K562 (cell line): ENCODE data around the gene SCAP. TPM values are rescaled to one million over a fixed set of nuclear protein-coding genes. Genes with fewer than 3 reads are reported as not detected.

ENCODE experiments used
- ATF4 ChIP-seq: fragments of 450-650 bp; formaldehyde crosslinking; IDR thresholded peaks from 2 replicates; pipeline ENCODE4 v1.4.0; 2022; ENCODE audit warnings: mild to moderate bottlenecking, moderate library complexity
- BRD4 ChIP-seq: fragments of 200-600 bp; sonication (generic); IDR thresholded peaks from 2 replicates; pipeline ENCODE4 v1.6.1; 2017; ENCODE audit warnings: inconsistent platforms
- E2F3 ChIP-seq: fragments of 250-450 bp; sonication (Bioruptor Pico); IDR thresholded peaks from 2 replicates; pipeline ENCODE4 v1.4.0; 2020; ENCODE audit warnings: mild to moderate bottlenecking
- FOXK1 ChIP-seq: sonication (generic); formaldehyde crosslinking; IDR thresholded peaks from 2 replicates; pipeline ENCODE4 v1.8.0; 2022; ENCODE audit warnings: missing genetic modification reagents, mild to moderate bottlenecking, borderline replicate concordance
- HCFC1 ChIP-seq: IDR thresholded peaks from 2 replicates; pipeline ENCODE4 v1.6.1; 2012; ENCODE audit warnings: low read depth, low read length, improper control_type of control experiment
- JUND ChIP-seq, 2 experiments: IDR thresholded peaks; 2 replicates in 1 of 2; 3 replicates in 1 of 2; pipeline ENCODE4 v1.6.1; 2011; ENCODE audit warnings: borderline replicate concordance in 2 of 2, low read depth in 2 of 2, low read length in 2 of 2, improper control_type of control experiment in 1 of 2, missing biosample characterization in 1 of 2, missing genetic modification characterization in 1 of 2, missing genetic modification reagents in 1 of 2
- SUPT5H ChIP-seq: fragments of 450-650 bp; IDR thresholded peaks from 2 replicates; pipeline ENCODE4 v1.6.1; 2016
- TCF7L2 ChIP-seq: fragments of 150-350 bp; IDR thresholded peaks from 2 replicates; pipeline ENCODE4 v1.6.1; 2016; ENCODE audit warnings: low read depth, mild to moderate bottlenecking, low read length, moderate library complexity
- ZBTB17 ChIP-seq: fragments of 450-650 bp; formaldehyde crosslinking; IDR thresholded peaks from 2 replicates; pipeline ENCODE4 v1.4.0; 2020; ENCODE audit warnings: mild to moderate bottlenecking
- ZKSCAN1 ChIP-seq: fragments of 150-350 bp; IDR thresholded peaks from 2 replicates; pipeline ENCODE4 v1.6.1; 2016; ENCODE audit warnings: low read depth, low read length
- ZNF41 ChIP-seq: fragments of 250-450 bp; sonication (Bioruptor Pico); conservative IDR thresholded peaks from 2 replicates; pipeline ENCODE4 v1.4.0; 2020; ENCODE audit warnings: mild to moderate bottlenecking
- ZNF444 ChIP-seq: fragments of 250-450 bp; sonication (Bioruptor Pico); IDR thresholded peaks from 2 replicates; pipeline ENCODE4 v1.4.0; 2020; ENCODE audit warnings: mild to moderate bottlenecking, moderate library complexity
- ZNF584 ChIP-seq: fragments of 200-800 bp; sonication (Bioruptor generic); IDR thresholded peaks from 2 replicates; pipeline ENCODE4 v1.6.1; 2016; ENCODE audit warnings: low read depth, mild to moderate bottlenecking, missing genetic modification characterization, missing compliant biosample characterization
- ZNF764 ChIP-seq: fragments of 250-450 bp; sonication (Bioruptor Pico); IDR thresholded peaks from 2 replicates; pipeline ENCODE4 v1.4.0; 2020; ENCODE audit warnings: low read depth, mild to moderate bottlenecking, moderate library complexity
- polyA plus RNA-seq, 8 experiments: library from polyadenylated mRNA; depleted of rRNA in 4 of 8; stranded (reverse) in 5 of 8; unstranded in 3 of 8; fragments of >200 nt; fragmentation: Nextera tagmentation in 2 of 8; fragmentation: Illumina TruSeq in 1 of 8; extraction: Ambion mirVana in 2 of 8; extraction: Trizol in 1 of 8; gene quantifications; 2 replicates each; pipeline versions ENCODE4 v1.2.1 to v1.2.3, GENCODE V29; 2011 to 2014; ENCODE audit warnings: inconsistent platforms in 1 of 8, missing spikeins in 1 of 8
- total RNA-seq, 7 experiments: library from RNA; depleted of rRNA in 6 of 7; stranded (reverse); fragments of >200 nt in 6 of 7; fragmentation: Illumina TruSeq in 2 of 7; extraction: Trizol in 2 of 7; gene quantifications; 2 replicates each; pipeline versions ENCODE4 v1.2.1 to v1.2.3, GENCODE V29; 2011 to 2021; ENCODE audit warnings: low replicate concordance in 1 of 7
- TF ChIP-seq, protein P1 (sequence below): fragments of 450-650 bp; IDR thresholded peaks from 2 replicates; pipeline ENCODE4 v1.6.1; 2017; ENCODE audit warnings: mild to moderate bottlenecking, moderate library complexity
- TF ChIP-seq, protein P2 (sequence below): fragments of 250-450 bp; sonication (Bioruptor Pico); IDR thresholded peaks from 2 replicates; pipeline ENCODE4 v1.8.0; 2021; ENCODE audit warnings: borderline replicate concordance, mild to moderate bottlenecking, moderate library complexity; ENCODE audit not compliant: poor library complexity, severe bottlenecking
- TF ChIP-seq, protein P3 (sequence below): fragments of 250-450 bp; sonication (Bioruptor Pico); IDR thresholded peaks from 2 replicates; pipeline ENCODE4 v1.5.0; 2021
- TF ChIP-seq, protein P4 (sequence below): fragments of 250-450 bp; sonication (Bioruptor Pico); IDR thresholded peaks from 2 replicates; pipeline ENCODE4 v1.4.0; 2020

The SCAP gene
- total and polyA plus RNA-seq, 9 of the 15 experiments (the other 6 are each of a cell fraction or from before 2014, with no cell fraction given): 2.6 to 104 (median 37.8) TPM

DNA sequence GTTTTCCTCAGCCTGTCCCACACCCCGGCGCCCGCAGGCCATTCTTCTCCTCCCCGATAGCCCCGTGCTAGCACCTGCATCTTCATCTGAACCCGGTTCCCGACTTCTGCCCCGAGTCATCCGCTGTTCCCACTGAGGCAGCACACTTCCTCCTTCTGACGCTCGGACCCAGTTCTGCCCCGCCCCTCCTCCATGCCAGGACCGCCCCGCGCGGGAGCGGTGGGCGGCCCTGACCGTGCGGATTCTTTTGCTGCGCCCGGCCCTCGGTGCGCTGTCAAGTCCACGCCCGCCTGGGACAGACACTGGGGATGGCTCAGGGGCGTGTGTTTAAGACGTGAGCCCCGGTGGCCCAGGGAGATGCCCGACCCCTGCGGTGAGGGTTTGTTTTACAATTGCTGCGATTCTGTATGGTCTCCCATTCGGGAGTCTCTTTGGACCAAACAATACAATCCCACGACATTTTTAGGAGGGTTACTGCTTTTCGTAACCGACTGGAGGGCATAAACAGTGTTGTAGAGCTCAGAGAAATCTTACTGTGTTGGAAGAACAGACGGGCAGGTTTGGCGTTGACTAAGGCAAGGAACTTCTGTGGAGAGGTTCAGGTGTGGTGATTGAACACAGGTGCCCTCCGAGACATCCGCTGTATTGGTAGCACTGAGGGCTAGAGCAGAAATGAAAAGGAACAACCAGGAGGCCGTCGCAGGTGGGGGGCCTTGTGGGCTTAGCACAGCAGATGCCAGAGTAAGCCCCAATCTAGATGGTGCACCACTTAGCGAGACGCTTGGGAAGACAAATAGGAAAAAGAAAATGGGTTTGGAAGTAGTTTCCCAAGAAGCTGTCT lies 94.2 kb downstream of the SCAP start (continued):
- no peak for TF ChIP-seq TCF7L2
- no peak for TF ChIP-seq BRD4
- no peak for TF ChIP-seq HCFC1
- TF ChIP-seq FOXK1: no peak
- TF ChIP-seq SUPT5H: peak; percentile 66
- TF ChIP-seq ATF4 (CRISPR knock-in tag): no peak
- peak; percentile 42; the same call in 1 of the 2 replicates for TF ChIP-seq ZKSCAN1
- TF ChIP-seq JUND (IDR thresholded peaks at IDR 0.05; ENCODE audit: borderline replicate concordance, low read depth, low read length): 0 out of 2 replicates have a peak, but pooled peaks have one; percentile 35
- TF ChIP-seq JUND (tag; IDR thresholded peaks at IDR 0.05; ENCODE audit: borderline replicate concordance, low read depth, low read length): no peak; the same call in 2 of the 3 replicates
- TF ChIP-seq ZNF444 (CRISPR knock-in tag): no peak
- no peak; the same call in 1 of the 2 replicates for TF ChIP-seq ZBTB17
- TF ChIP-seq, protein P1, sequence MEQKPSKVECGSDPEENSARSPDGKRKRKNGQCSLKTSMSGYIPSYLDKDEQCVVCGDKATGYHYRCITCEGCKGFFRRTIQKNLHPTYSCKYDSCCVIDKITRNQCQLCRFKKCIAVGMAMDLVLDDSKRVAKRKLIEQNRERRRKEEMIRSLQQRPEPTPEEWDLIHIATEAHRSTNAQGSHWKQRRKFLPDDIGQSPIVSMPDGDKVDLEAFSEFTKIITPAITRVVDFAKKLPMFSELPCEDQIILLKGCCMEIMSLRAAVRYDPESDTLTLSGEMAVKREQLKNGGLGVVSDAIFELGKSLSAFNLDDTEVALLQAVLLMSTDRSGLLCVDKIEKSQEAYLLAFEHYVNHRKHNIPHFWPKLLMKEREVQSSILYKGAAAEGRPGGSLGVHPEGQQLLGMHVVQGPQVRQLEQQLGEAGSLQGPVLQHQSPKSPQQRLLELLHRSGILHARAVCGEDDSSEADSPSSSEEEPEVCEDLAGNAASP: no peak
- TF ChIP-seq, protein P2, sequence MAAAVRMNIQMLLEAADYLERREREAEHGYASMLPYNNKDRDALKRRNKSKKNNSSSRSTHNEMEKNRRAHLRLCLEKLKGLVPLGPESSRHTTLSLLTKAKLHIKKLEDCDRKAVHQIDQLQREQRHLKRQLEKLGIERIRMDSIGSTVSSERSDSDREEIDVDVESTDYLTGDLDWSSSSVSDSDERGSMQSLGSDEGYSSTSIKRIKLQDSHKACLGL (CRISPR knock-in tag): no peak
- TF ChIP-seq ZNF584 (CRISPR knock-in tag): no peak
- no peak for TF ChIP-seq E2F3 (CRISPR knock-in tag)
- TF ChIP-seq ZNF41 (CRISPR knock-in tag): no peak
- TF ChIP-seq, protein P3, sequence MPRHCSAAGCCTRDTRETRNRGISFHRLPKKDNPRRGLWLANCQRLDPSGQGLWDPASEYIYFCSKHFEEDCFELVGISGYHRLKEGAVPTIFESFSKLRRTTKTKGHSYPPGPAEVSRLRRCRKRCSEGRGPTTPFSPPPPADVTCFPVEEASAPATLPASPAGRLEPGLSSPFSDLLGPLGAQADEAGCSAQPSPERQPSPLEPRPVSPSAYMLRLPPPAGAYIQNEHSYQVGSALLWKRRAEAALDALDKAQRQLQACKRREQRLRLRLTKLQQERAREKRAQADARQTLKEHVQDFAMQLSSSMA (CRISPR knock-in tag): 0 out of 2 replicates have a peak, but pooled peaks have one; percentile 60
- TF ChIP-seq, protein P4, sequence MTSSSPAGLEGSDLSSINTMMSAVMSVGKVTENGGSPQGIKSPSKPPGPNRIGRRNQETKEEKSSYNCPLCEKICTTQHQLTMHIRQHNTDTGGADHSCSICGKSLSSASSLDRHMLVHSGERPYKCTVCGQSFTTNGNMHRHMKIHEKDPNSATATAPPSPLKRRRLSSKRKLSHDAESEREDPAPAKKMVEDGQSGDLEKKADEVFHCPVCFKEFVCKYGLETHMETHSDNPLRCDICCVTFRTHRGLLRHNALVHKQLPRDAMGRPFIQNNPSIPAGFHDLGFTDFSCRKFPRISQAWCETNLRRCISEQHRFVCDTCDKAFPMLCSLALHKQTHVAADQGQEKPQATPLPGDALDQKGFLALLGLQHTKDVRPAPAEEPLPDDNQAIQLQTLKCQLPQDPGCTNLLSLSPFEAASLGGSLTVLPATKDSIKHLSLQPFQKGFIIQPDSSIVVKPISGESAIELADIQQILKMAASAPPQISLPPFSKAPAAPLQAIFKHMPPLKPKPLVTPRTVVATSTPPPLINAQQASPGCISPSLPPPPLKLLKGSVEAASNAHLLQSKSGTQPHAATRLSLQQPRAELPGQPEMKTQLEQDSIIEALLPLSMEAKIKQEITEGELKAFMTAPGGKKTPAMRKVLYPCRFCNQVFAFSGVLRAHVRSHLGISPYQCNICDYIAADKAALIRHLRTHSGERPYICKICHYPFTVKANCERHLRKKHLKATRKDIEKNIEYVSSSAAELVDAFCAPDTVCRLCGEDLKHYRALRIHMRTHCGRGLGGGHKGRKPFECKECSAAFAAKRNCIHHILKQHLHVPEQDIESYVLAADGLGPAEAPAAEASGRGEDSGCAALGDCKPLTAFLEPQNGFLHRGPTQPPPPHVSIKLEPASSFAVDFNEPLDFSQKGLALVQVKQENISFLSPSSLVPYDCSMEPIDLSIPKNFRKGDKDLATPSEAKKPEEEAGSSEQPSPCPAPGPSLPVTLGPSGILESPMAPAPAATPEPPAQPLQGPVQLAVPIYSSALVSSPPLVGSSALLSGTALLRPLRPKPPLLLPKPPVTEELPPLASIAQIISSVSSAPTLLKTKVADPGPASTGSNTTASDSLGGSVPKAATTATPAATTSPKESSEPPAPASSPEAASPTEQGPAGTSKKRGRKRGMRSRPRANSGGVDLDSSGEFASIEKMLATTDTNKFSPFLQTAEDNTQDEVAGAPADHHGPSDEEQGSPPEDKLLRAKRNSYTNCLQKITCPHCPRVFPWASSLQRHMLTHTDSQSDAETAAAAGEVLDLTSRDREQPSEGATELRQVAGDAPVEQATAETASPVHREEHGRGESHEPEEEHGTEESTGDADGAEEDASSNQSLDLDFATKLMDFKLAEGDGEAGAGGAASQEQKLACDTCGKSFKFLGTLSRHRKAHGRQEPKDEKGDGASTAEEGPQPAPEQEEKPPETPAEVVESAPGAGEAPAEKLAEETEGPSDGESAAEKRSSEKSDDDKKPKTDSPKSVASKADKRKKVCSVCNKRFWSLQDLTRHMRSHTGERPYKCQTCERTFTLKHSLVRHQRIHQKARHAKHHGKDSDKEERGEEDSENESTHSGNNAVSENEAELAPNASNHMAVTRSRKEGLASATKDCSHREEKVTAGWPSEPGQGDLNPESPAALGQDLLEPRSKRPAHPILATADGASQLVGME (CRISPR knock-in tag): 0 out of 2 replicates have a peak, but pooled peaks have one; percentile 3
- TF ChIP-seq ZNF764 (CRISPR knock-in tag): no peak
